Measurements from ENCODE around the gene AP3S1. TPM values are rescaled to one million over a fixed set of nuclear protein-coding genes. Genes with fewer than 3 reads are reported as not detected.

AP3S1 gene
- total RNA-seq, 1 donor from 2014 or later = 57.3 TPM

DNA sequence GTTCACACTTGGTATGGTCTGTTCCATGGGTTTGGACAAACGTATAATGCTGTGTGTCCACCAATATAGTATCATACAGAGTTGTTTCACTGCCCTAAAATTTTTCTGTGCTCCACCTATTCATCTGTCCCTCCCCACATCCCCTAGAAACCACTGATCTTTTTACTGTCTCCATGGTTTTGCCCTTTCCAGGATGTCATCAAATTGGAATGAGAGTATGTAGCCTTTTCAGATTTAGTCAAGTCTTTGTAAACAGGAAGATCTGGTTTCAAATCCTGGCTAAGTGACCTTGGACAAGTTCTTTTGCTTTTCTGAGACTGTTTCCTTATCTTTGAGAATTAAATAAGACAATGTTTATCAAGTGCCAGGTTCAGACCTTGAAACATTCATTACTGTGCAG is 107.4 kb downstream of the AP3S1 start:
- H3K9me3 ChIP-seq (replicated peaks) = no peaks in the 10 kb centered on the region
- H3K27me3 ChIP-seq (ENCODE audit: low read depth) = no peaks in the 10 kb centered on the region
- DNase-seq = no peak
- intact Hi-C loops (cut with micrococcal nuclease) = no loop called here
- H3K36me3 ChIP-seq = no peaks in the 10 kb centered on the region
- no peaks in the 10 kb centered on the region for H3K4me1 ChIP-seq
- peak overlapping the region; percentile 9 for H3K27ac ChIP-seq (replicated peaks)
- TF ChIP-seq, protein P1, sequence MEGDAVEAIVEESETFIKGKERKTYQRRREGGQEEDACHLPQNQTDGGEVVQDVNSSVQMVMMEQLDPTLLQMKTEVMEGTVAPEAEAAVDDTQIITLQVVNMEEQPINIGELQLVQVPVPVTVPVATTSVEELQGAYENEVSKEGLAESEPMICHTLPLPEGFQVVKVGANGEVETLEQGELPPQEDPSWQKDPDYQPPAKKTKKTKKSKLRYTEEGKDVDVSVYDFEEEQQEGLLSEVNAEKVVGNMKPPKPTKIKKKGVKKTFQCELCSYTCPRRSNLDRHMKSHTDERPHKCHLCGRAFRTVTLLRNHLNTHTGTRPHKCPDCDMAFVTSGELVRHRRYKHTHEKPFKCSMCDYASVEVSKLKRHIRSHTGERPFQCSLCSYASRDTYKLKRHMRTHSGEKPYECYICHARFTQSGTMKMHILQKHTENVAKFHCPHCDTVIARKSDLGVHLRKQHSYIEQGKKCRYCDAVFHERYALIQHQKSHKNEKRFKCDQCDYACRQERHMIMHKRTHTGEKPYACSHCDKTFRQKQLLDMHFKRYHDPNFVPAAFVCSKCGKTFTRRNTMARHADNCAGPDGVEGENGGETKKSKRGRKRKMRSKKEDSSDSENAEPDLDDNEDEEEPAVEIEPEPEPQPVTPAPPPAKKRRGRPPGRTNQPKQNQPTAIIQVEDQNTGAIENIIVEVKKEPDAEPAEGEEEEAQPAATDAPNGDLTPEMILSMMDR (IDR thresholded peaks at IDR 0.05; ENCODE audit: borderline replicate concordance) = no peak
- H3K4me3 ChIP-seq = no peak overlapping the region

DNA sequence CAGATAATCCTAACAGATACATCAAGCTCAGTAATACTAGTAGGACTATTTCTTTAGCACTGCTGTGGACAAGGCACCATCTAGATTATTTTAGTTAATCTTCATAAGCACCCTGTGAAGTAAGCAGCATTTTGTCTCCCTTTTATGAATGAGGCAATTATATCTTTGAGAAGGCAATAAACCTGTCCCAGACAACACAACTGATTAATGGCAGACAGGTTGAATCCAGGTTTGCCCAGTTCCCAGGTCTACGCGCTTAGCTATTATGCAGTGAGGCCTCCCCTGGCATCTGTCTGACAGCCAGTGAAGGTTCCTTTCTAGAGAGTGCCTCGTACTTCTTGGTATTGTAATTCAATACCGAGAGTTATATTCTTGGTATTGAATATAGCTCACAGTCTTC is 110.9 kb downstream of the AP3S1 start:
- TF ChIP-seq, protein P1 (IDR thresholded peaks at IDR 0.05; ENCODE audit: borderline replicate concordance) = no peak
- H3K27ac ChIP-seq (replicated peaks) = no peak overlapping the region
- H3K9me3 ChIP-seq (replicated peaks) = no peaks in the 10 kb centered on the region
- H3K27me3 ChIP-seq (ENCODE audit: low read depth) = peaks cover 21% of the 10 kb centered on the region
- no peaks in the 10 kb centered on the region for H3K4me1 ChIP-seq
- no peak overlapping the region for H3K4me3 ChIP-seq
- no peak for DNase-seq
- intact Hi-C loops (cut with micrococcal nuclease) = no loop called here
- H3K36me3 ChIP-seq = no peaks in the 10 kb centered on the region

DNA sequence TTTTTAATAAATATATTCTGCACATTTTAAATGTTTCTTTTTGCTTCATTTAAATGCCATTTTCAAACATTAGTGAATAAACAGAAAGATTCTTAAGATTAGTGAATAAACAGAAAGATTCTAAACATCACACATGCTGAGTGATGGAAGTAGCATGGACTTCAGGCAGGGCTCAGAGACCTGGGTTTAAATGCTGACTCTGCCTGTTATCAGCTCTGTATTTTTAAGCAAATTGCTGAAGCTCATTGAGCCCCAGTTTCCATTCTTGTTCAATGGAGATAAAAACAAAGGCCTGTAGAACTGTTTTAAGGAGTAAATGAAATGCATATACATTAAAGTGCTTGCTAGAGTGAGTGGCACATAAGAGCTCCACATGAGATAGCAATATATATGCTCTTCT is 112.4 kb downstream of the AP3S1 start:
- no peak overlapping the region for H3K27ac ChIP-seq (replicated peaks)
- intact Hi-C loops (cut with micrococcal nuclease) = no loop called here
- no peak for DNase-seq
- peaks cover 36% of the 10 kb centered on the region for H3K27me3 ChIP-seq (ENCODE audit: low read depth)
- H3K4me3 ChIP-seq = no peak overlapping the region
- no peaks in the 10 kb centered on the region for H3K9me3 ChIP-seq (replicated peaks)
- no peaks in the 10 kb centered on the region for H3K4me1 ChIP-seq
- TF ChIP-seq, protein P1 (IDR thresholded peaks at IDR 0.05; ENCODE audit: borderline replicate concordance) = no peak
- no peaks in the 10 kb centered on the region for H3K36me3 ChIP-seq

DNA sequence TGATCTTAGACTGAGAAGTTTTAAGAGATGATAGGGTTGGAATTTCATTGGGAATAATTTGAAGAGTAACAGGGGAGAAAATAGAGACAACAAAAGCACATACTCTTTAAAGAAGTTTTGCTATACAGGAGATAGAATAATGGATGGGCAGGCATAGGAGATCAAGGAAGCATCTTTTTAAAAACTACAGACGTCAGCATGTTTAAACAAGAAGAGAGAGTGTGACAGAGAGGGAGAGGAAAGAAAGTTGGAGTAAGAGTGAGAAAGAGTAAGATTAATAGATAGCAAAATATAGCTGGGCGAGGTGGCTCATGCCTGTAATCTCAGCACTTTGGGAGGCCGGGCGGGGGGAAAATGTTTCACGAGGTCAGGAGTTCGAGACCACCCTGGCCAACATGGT is 115.2 kb downstream of the AP3S1 start:
- Histone ChIP-seq H3K9me3 (replicated peaks) (no peaks in the 10 kb centered on the region), H3K4me3 (no peak overlapping the region), H3K27me3 (ENCODE audit: low read depth) (peaks cover 64% of the 10 kb centered on the region), H3K4me1 (peaks cover 7% of the 10 kb centered on the region), H3K27ac (replicated peaks) (no peak overlapping the region), H3K36me3 (no peaks in the 10 kb centered on the region)
- intact Hi-C loops (cut with micrococcal nuclease) = no loop called here
- DNase-seq = no peak
- TF ChIP-seq, protein P1 (IDR thresholded peaks at IDR 0.05; ENCODE audit: borderline replicate concordance) = no peak

DNA sequence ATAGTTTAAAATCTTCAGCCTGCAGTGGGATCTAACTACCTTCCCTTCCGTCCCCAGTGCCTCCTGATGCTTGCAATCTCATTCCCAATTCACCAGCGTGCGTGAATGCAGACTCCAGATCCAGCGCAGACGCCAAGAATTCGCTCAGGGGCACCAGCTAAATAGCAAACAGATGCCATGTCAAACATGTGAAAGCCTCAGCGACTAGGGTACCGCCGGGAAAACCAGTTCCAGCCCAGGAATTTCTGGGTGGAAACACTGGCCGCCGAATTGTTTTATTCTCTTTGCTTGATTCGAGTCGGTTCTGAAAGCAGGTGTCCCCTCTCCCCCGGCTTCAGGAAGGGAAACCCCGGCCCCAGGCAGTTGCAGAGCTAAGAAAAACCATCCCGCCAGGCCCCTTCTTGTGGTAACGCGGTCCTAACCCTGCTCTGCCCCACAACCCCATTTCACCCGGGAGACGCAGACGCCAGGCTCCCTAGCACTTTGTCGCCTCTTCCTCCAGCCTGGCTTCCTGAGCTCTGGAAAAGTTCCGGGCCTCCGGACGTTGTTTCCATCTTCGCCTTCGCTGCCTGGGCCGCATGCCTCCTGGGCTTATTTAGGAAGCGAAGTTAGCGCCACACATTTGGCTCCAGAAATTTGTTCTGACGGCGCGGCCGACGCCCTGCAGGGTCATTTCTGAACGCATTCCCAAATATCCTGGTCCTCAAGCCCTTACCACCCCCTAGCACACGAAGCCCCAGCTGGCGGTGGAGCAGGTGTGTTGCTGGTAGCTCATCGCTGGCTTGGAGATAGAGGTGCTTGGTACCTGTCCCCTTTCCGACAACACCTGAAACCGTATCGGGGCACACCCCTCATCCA is 119.9 kb downstream of the AP3S1 start:
- intact Hi-C loops (cut with micrococcal nuclease) = no loop called here
- Histone ChIP-seq H3K27me3 (ENCODE audit: low read depth) (peaks cover 94% of the 10 kb centered on the region), H3K4me3 (peak overlapping the region; percentile 65), H3K36me3 (no peaks in the 10 kb centered on the region), H3K9me3 (replicated peaks) (no peaks in the 10 kb centered on the region), H3K4me1 (peaks cover 23% of the 10 kb centered on the region), H3K27ac (replicated peaks) (no peak overlapping the region)
- no peak for DNase-seq
- TF ChIP-seq, protein P1 (IDR thresholded peaks at IDR 0.05; ENCODE audit: borderline replicate concordance) = no peak
